HepG2 (cell line): ENCODE results near the gene RTN1. TPM values are rescaled to one million over a fixed set of nuclear protein-coding genes. Genes with fewer than 3 reads are reported as not detected.

Experiments
- ATAC-seq: fragments of 200-7000 bp; cut with Tn5 transposase; 3 replicates; pipeline ENCODE4 v1.9.1; 2020; ENCODE audit warnings: mild to moderate bottlenecking, moderate library complexity
- BruUV-seq: library from RNA; stranded (reverse); fragments of 400-500 nt; replicated peaks from 2 replicates; lab custom pipeline; 2021; lab: Mats Ljungman, UMichigan
- CTCF ChIA-PET: fragments of 300-600 bp; formaldehyde crosslinking; extraction: SDS; loops from one replicate; lab custom pipeline; 2021; ENCODE audit warnings: low total read pairs, inconsistent platforms, low intra/inter-chr PET ratio; lab: Yijun Ruan, JAX
- POLR2A ChIA-PET: fragments of 350-600 bp; sonication (Branson Sonifier 250); formaldehyde crosslinking; loops from one replicate; lab custom pipeline; 2020; ENCODE audit warnings: antibody characterized with exemption, inconsistent platforms; lab: Yijun Ruan, JAX
- DNase-seq: peaks from one replicate; pipeline ENCODE4 v3.0.0-alpha.2; 2015; ENCODE audit warnings: low spot score
- FAIRE-seq: peaks from 3 replicates; lab custom pipeline; 2011; peaks lifted over from hg19 to GRCh38; lab: Jason Lieb, UNC
- H2AFZ ChIP-seq: one replicate; pipeline ENCODE4 v1.6.1; 2011; ENCODE audit warnings: low read length, inconsistent platforms
- H3K27ac ChIP-seq: fragments of 300-600 bp; 3 replicates; pipeline ENCODE4 v1.8.0; 2011; ENCODE audit warnings: mixed run types, mild to moderate bottlenecking, mixed read lengths, low read length, inconsistent platforms; ENCODE audit not compliant: insufficient read depth; ENCODE audit errors: extremely low read length
- H3K27me3 ChIP-seq, 2 experiments: fragments of 200-600 bp in 1 of 2; 2 replicates in 1 of 2; 3 replicates in 1 of 2; pipeline versions ENCODE4 v1.6.0 to v1.8.0; 2011; ENCODE audit warnings: low read length in 2 of 2, mild to moderate bottlenecking in 2 of 2, moderate library complexity in 2 of 2, inconsistent platforms in 1 of 2; ENCODE audit not compliant: insufficient read depth in 2 of 2, control insufficient read depth in 1 of 2
- H3K36me3 ChIP-seq, 2 experiments: fragments of 200-600 bp in 1 of 2; replicated peaks in 1 of 2; 2 replicates in 1 of 2; 3 replicates in 1 of 2; pipeline versions ENCODE4 v1.5.1 to v1.8.0; 2011; ENCODE audit warnings: low read length in 2 of 2, inconsistent platforms in 1 of 2; ENCODE audit not compliant: insufficient read depth in 2 of 2, control insufficient read depth in 1 of 2
- H3K4me1 ChIP-seq: 2 replicates; pipeline ENCODE4 v1.5.1; 2012; ENCODE audit warnings: low read length, inconsistent platforms; ENCODE audit not compliant: insufficient read depth
- H3K4me2 ChIP-seq: 2 replicates; pipeline ENCODE4 v1.6.0; 2011; ENCODE audit warnings: low read depth, low read length, inconsistent platforms
- H3K4me3 ChIP-seq, 3 experiments: fragments of 200-600 bp in 1 of 3; sonication (generic), shearing (Covaris generic) in 1 of 3; replicated peaks in 1 of 3; 2 replicates each; pipeline ENCODE4 v1.5.1; 2011 to 2016; ENCODE audit warnings: low read length in 3 of 3, inconsistent platforms in 2 of 3, low read depth in 2 of 3, mild to moderate bottlenecking in 2 of 3, control low read depth in 1 of 3, mixed read lengths in 1 of 3; ENCODE audit not compliant: insufficient read depth in 1 of 3
- H3K79me2 ChIP-seq: one replicate; pipeline ENCODE4 v1.6.1; 2011; ENCODE audit warnings: low read length, inconsistent platforms; ENCODE audit not compliant: insufficient read depth
- H3K9ac ChIP-seq: 2 replicates; pipeline ENCODE4 v1.6.0; 2011; ENCODE audit warnings: mild to moderate bottlenecking, low read depth, low read length, inconsistent platforms; ENCODE audit not compliant: insufficient read depth
- H3K9me3 ChIP-seq: 2 replicates; pipeline ENCODE4 v1.5.1; 2012; ENCODE audit warnings: mild to moderate bottlenecking, low read length
- H4K20me1 ChIP-seq: 2 replicates; pipeline ENCODE4 v1.6.0; 2011; ENCODE audit warnings: inconsistent platforms, mild to moderate bottlenecking, low read length, moderate library complexity; ENCODE audit not compliant: insufficient read depth
- ETS1 ChIP-seq: sonication (generic); formaldehyde crosslinking; IDR thresholded peaks from 2 replicates; pipeline ENCODE4 v1.4.0; 2020; ENCODE audit warnings: missing genetic modification reagents
- MAFK ChIP-seq, 2 experiments: IDR thresholded peaks in 1 of 2; conservative IDR thresholded peaks in 1 of 2; 2 replicates each; pipeline ENCODE4 v1.6.1; 2011; ENCODE audit warnings: improper control_type of control experiment in 2 of 2, low read length in 2 of 2
- MNT ChIP-seq: fragments of 450-650 bp; IDR thresholded peaks from 2 replicates; pipeline ENCODE4 v1.6.1; 2016
- ZBTB37 ChIP-seq: sonication (generic); formaldehyde crosslinking; IDR thresholded peaks from 2 replicates; pipeline ENCODE4 v1.4.0; 2020; ENCODE audit warnings: mild to moderate bottlenecking, missing genetic modification reagents
- ZFP90 ChIP-seq: sonication (generic); formaldehyde crosslinking; IDR thresholded peaks from 2 replicates; pipeline ENCODE4 v1.8.0; 2022; ENCODE audit warnings: missing genetic modification reagents, mild to moderate bottlenecking, inconsistent platforms, borderline replicate concordance
- WGBS: methylation state at CpG from one replicate; pipeline ENCODE4 v1.1.6; 2017; ENCODE audit warnings: low lambda C conversion rate; 5-methylcytosine and 5-hydroxymethylcytosine counted together
- in situ Hi-C: cut with HindIII; loops from 2 replicates; pipeline ENCODE4 v1.10.0; 2017; ENCODE audit warnings: low pct_unique_long_range_greater_than_20kb; ENCODE audit not compliant: extremely low pct_ligation_motif_present
- intact Hi-C: fragments of 100-400 bp; cut with micrococcal nuclease; formaldehyde crosslinking; loops from one replicate; pipeline ENCODE4 v1.10.0; 2022; ENCODE audit not compliant: unreplicated experiment
- polyA plus RNA-seq, 8 experiments: library from polyadenylated mRNA; depleted of rRNA in 3 of 8; stranded (reverse) in 7 of 8; unstranded in 1 of 8; fragments of >200 nt; fragmentation: Illumina TruSeq in 4 of 8; extraction: Trizol in 4 of 8; gene quantifications; 2 replicates each; pipeline versions ENCODE4 v1.2.1 to v1.2.3, GENCODE V29; 2011 to 2016; ENCODE audit warnings: low read depth in 4 of 8, missing spikeins in 1 of 8, mixed read lengths in 1 of 8; ENCODE audit not compliant: insufficient read depth in 1 of 8
- total RNA-seq, 5 experiments: library from RNA; depleted of rRNA; stranded (reverse); fragments of >200 nt; fragmentation: Illumina TruSeq; extraction: Trizol; gene quantifications; 2 replicates each; pipeline ENCODE4 v1.2.3, GENCODE V29; 2016; ENCODE audit warnings: low read depth in 1 of 5

RTN1 gene
- total and polyA plus RNA-seq, 2 of the 13 experiments (the other 11 are each of a cell fraction or from before 2014, with no cell fraction given): 0.04 to 0.18 TPM

- no peak overlapping the region for H2AFZ ChIP-seq
- no peaks in the 10 kb centered on the region for H3K9me3 ChIP-seq
- no peak overlapping the region for H3K9ac ChIP-seq
- no peaks in the 10 kb centered on the region for H3K79me2 ChIP-seq
- WGBS: 0% methylated on average over 2 of the region's 2 CpGs
- POLR2A ChIA-PET: no interaction called here
- BruUV-seq: no TSS peak
- in situ Hi-C loops (no loop called here), intact Hi-C loops (no loop called here)
- no peak overlapping the region for H3K4me2 ChIP-seq
- FAIRE-seq (no peak), DNase-seq (no peak), ATAC-seq (no peak)
- no peaks in the 10 kb centered on the region for H4K20me1 ChIP-seq
- H3K27me3 ChIP-seq: no peaks in the 10 kb centered on the region; a peak in 1 of 5 replicates
- no peak overlapping the region for H3K4me3 ChIP-seq
- TF ChIP-seq ZBTB37 (CRISPR knock-in tag) (no peak), ETS1 (CRISPR knock-in tag) (no peak), ZFP90 (no peak), MNT (no peak), MAFK (conservative IDR thresholded peaks at IDR 0.05 in 1 of 2, IDR thresholded peaks at IDR 0.05 in 1 of 2; ENCODE audit: low read length in 2 of 2) (peak; percentile 43 to 59; a peak in 3 of 4 replicates)
- no peak overlapping the region for H3K27ac ChIP-seq
- CTCF ChIA-PET: no interaction called here
- H3K4me1 ChIP-seq: no peaks in the 10 kb centered on the region
- H3K36me3 ChIP-seq: no peaks in the 10 kb centered on the region
These were observed 159.5 kb downstream of the RTN1 start for GRCh38 chr14:59711080-59711479.
